Fibroblast of pulmonary artery (primary cell): ENCODE measurements around the gene RBM7.

Source experiments
- DNase-seq: peaks from one replicate; pipeline ENCODE4 v3.0.0-alpha.2; 2010; ENCODE audit warnings: low read depth
- H3K4me3 ChIP-seq: replicated peaks from 2 replicates; pipeline ENCODE4 v1.5.1; 2011; ENCODE audit warnings: low read depth, mild to moderate bottlenecking, control low read depth, low read length, moderate library complexity
- CTCF ChIP-seq: IDR thresholded peaks from 2 replicates; pipeline ENCODE4 v1.5.1; 2011; ENCODE audit warnings: mild to moderate bottlenecking, control low read depth, low read length, inconsistent platforms; ENCODE audit errors: missing control alignments

The RBM7 gene

DNA sequence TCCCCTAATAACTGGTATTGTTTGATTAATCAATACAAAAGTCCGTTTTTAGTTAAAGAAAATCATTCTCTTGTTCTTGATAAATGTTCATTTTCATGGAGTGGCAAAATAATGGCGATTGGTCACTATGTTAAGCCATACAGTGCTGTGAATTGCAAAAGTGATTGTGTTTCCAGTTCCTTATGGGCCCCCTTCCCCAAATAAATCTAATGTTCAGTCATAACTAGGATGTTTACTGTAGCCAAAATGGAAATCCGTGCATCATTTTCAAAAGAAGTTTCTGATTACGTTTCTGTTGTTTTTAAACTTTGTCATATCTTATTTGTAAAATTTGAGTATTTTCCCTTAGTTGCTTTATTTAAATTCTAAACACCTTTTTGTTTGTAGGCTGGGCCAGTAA is 845 bp downstream of the RBM7 start:
- no peak for DNase-seq
- TF ChIP-seq CTCF, result no peak

DNA sequence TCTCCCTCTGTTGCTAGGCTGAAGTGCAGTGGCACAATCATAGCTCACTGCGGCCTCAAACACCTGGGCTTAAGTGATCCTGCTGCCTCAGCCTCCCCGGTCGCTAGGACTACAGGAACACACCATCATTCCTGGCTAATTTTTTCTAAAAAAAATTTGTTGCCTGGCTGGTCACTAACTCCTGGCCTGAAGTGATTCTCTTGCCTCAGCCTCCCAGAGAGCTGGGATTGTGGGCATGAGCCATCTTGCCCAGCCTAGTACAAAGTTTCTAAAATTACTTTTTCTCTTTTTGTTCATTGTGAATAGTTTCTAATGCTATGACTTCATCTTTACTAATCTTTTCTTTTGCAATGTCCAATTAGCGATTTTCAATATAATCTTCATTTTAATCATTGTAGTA is 12.5 kb downstream of the RBM7 start:
- TF ChIP-seq CTCF, result no peak
- no peak overlapping the region for H3K4me3 ChIP-seq
- no peak for DNase-seq

More for the DNA sequence above, 845 bp downstream of the RBM7 start:
- peak overlapping the region; percentile 95 for H3K4me3 ChIP-seq

- TF ChIP-seq CTCF, result no peak
- H3K4me3 ChIP-seq, result no peak overlapping the region
- DNase-seq, result no peak
Observed at GRCh38 chr11:114413958-114414357, 13.5 kb downstream of the RBM7 start.

GRCh38 chr11:114416441-114416961 is 16.0 kb downstream of the RBM7 start:
- peak; percentile 42 for DNase-seq
- no peak for TF ChIP-seq CTCF
- no peak overlapping the region for H3K4me3 ChIP-seq

- TF ChIP-seq CTCF, result no peak
- H3K4me3 ChIP-seq, result no peak overlapping the region
- no peak for DNase-seq
Observed at GRCh38 chr11:114426280-114426679, 25.8 kb downstream of the RBM7 start.

DNA sequence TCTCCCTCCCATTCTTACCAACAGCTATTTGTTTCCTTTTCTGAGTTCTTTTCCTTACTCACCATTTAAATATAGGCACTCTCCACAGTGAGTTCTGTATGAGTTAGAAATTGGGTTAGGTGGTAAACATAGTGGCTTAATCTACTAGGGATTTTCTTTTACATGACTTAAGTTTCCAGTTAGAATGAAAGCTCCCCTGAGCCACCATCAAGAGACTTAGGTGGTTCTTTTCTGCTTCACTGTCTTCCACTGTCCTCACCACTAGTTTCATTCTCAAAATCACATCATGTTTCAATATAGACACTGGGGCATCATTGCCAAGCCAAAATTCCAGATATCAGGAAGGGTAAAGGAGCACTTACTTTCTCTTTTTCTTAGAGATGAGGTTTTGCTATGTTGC is 29.8 kb downstream of the RBM7 start:
- no peak overlapping the region for H3K4me3 ChIP-seq
- no peak for TF ChIP-seq CTCF

GRCh38 chr11:114432893-114433292 is 32.4 kb downstream of the RBM7 start:
- no peak for DNase-seq
- TF ChIP-seq CTCF, result no peak
- no peak overlapping the region for H3K4me3 ChIP-seq

More for the DNA sequence above, 29.8 kb downstream of the RBM7 start:
- DNase-seq, result no peak
